AG20443 (cell line): ENCODE results near the gene TUBB2B.
A peak's percentile ranks its signal among the peaks of the same experiment; 100 is the strongest.

Source experiments
- DNase-seq: peaks from one replicate; pipeline ENCODE4 v3.0.0; 2012; ENCODE audit warnings: low spot score, mixed read lengths

TUBB2B gene

GRCh38 chr6:3227363-3228045 lies at the start of gene TUBB2B:
TSS of gene TUBB2B (minus strand) at chr6:3227653. CDS start at chr6:3227543, 110 bp downstream.
- DNase-seq, result peak; percentile 38

GRCh38 chr6:3277251-3277650 lies 49.8 kb upstream of the TUBB2B start:
- DNase-seq, result no peak

DNA sequence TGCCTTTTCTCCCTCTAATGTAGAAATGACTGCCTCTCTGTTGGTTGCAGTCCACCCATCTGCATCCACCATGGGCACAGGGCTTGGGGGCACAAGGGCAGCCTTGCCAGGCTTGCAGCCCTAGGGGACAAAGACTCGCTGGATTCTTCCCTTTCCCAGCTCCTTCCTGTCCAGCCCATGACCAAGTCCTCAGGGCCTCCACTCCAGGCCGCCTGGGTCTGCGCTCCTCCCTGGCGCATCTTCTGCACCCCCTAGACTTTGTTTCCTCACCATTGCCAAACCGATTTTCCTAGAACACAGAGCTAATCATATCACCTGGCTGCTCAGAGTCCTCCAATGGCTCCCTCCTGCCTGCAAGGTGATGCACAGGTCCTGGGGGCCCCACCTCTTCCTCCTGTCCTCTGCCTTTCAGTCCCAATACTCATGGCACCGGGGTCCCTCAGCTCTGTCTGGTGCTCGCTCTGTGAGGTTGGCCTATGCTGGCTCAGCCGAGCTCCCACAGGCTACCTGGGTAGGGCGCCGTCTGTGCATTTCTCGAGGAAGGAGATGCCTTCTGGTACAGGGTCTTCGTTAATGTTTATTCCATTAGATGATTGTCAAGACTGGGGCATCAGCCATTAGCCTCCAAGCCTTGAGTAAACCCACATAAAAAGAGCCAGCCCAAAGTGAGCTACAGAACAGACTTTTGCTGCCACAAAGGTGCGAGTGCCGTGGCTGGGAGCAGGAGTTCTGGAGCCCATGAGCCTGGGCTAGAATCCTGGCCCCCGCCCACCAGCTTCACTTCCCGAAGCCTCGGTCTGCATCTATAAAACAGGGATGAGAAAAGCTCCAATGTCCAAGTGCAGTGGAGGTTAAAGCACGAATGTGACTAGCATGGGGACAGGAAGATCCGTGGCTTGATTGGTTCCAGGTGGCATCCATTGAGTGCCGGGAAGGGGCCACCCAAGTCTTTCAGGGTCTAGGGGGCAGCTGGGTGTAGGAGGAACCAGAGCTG lies 49.0 kb upstream of the TUBB2B start:
- no peak for DNase-seq

- no peak for DNase-seq
Observed at GRCh38 chr6:3273707-3274521, 46.5 kb upstream of the TUBB2B start.

DNA sequence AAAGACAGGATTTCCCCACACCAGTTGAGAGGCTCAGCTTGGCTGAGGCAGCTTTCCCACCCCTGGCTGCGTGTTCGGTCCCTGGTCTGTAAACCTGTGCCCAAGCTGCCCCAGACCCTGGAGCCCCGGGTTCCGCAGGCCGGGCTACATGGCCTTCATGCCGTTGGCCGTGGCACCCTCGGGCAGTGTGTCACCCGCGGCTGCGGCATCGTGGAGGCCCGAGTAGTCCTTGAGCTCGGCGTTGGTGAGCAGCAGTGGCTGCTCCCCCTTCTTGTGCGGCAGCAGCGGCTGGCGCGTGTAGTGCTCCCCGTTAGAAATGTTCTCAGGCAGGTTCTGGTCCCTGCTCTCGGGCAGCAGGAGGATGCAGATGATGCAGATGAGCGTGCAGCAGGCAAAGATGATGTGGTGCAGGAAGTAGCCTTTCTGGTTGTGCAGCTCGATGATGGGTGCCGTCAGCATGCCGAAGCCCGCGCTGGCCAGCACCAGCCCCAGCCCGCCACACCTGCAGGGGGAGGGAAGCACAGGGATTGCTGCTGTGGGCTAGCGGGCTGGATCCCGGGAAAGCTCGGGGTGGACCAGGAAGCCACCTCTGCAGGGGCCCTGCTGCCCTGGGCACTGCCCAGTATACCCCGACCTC lies 45.6 kb upstream of the TUBB2B start:
- no peak for DNase-seq

DNA sequence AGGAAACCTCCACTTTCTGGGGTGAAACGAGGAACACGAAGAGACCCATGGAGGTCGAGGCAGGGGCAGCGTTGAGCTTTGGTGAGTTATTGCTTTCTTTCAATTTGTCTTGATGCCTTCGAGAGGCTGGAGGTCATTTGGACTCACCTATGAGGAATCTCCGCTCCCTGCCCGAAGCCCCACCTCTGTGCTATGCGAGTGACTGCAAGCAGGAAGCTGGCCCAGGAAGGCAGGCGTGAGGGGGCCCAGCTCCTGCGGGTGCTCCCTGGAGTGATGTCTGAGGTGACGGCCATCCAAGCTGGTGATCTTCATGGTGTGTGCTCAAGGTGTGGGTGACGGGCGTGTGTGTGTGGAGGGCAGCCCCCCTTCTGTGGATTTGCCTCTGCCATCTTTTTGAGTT lies 44.3 kb upstream of the TUBB2B start:
- no peak for DNase-seq

DNA sequence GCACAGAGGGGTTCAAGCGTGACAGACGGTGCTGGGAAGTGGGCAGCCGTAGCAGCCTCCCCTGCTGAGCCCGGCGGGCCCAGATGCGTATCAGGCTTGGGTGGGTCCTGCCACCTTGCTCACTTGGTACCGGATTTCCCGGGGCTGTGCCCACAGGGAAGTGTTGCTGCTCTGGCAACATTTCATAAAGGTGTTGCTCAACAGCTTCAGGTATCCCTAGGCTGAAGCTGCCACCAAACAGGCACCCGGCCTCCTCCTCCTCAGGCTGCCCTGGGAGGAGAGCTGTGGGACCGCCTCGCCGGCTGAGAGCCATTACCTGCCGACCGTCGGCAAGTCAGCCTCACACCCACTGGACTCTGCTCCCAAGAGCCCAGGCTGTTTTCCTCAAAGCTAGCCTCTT lies 42.8 kb upstream of the TUBB2B start:
- no peak for DNase-seq

DNA sequence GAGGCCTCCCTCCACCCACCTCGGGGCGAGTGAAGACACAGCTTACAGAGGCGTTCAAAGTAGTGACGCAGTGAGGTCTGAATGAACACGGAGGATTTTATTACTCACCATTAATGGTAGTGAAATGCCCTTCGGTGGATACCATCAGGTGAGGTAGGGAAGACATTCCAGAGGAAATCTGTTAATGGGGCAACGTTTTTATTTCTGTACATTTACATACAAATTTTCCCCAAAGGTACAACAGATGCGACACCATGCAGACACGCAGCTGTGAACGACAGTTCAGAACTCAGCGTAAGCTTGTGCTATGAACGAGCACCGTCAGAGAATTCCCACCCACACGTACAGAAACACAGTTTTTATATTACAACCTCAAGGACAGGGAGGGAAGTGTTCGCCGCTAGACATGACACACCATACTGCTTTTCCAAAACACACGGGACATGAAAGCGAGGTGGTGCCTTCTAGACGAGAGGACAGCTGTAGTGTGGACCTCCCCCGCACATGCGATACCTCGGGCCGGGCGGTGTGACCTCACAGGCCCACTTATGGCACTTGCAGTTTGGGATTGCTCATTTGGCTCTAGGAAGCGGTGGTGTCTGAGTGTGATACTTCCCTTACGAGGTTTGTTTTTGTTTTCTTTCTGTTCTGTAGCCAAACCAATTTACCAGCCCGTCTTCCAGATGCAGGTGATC lies 42.0 kb upstream of the TUBB2B start:
- DNase-seq, result no peak

- no peak for DNase-seq
Observed at GRCh38 chr6:3268680-3269079, 41.2 kb upstream of the TUBB2B start.

GRCh38 chr6:3267162-3267561 lies 39.7 kb upstream of the TUBB2B start:
- no peak for DNase-seq

DNA sequence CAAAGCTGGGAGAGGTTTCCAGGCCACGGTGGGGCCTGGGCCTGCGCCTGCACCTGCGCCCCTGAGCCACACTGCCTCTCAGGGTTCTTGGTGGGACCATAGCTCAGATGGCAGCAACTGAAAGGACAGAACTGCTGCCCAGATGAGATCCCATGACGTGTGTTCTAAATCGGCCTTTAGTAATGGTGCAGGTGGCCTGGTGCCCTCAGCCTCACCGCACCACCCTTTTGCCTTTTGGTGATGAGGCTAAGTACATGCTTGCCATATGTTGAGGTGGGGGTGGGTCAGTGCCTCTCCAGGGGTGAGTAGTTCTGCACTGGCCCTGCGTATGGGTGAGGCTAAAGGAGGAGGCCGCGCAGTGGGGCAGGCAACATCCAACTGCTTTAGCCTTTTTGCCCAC lies 38.7 kb upstream of the TUBB2B start:
- no peak for DNase-seq

- no peak for DNase-seq
Observed at GRCh38 chr6:3265671-3266070, 38.2 kb upstream of the TUBB2B start.

- DNase-seq, result no peak
Observed at GRCh38 chr6:3264356-3264755, 36.9 kb upstream of the TUBB2B start.

GRCh38 chr6:3263096-3263495 lies 35.6 kb upstream of the TUBB2B start:
- no peak for DNase-seq

GRCh38 chr6:3261921-3262320 lies 34.5 kb upstream of the TUBB2B start:
- no peak for DNase-seq

DNA sequence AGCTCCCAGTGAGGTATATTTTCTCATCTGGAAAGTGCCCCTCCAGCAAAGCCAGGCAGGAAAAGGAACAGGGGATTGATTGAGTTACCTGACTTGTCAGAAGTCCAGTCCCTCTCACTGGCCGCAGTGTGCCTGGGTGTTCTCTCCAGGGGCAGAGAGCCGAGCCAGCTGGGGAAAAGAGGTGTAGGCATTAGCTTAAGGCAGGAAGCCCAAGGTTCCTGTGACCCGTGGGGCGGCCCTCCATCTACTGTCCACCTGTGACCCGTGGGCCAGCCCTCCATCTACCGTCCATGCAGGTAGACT lies 34.0 kb upstream of the TUBB2B start:
- no peak for DNase-seq

- DNase-seq, result no peak
Observed at GRCh38 chr6:3260772-3261517, 33.5 kb upstream of the TUBB2B start.

DNA sequence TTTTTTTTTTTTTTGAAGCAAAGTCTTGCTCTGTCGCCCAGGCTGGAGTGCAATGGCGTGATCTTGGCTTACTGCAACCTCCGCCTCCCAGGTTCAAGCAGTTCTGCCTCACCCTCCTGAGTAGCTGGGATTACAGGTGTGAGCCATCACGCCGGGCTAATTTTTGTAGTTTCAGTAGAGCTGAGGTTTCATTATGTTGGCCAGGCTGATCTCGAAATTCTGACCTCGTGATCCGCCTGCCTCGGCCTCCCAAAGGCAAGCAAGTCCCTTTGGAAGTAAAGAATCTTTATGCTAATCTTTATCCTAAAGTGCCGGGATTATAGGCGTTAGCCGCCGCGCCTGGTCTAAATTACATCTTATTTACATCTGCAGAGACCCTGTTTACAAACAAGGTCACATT lies 32.8 kb upstream of the TUBB2B start:
- DNase-seq, result no peak

- DNase-seq, result peak; percentile 60
Observed at GRCh38 chr6:3259491-3259958, 32.1 kb upstream of the TUBB2B start.

- peak; percentile 99 for DNase-seq
Observed at GRCh38 chr6:3258720-3259490, 31.5 kb upstream of the TUBB2B start, which contains the start of gene PSMG4. TSS of gene PSMG4 (plus strand) at chr6:3258947. CDS start at chr6:3259023, 76 bp downstream.
